VCaP (cell line): ENCODE measurements around the gene TMCO4.

Source experiments
- H3K27ac ChIP-seq: fragments of 450-650 bp; 2 replicates; pipeline ENCODE4 v1.5.1; 2017
- TF ChIP-seq, protein P1 (sequence below): fragments of 450-650 bp; conservative IDR thresholded peaks from 2 replicates; pipeline ENCODE4 v1.5.1; 2017; ENCODE audit warnings: mild to moderate bottlenecking, moderate library complexity

The TMCO4 gene

DNA sequence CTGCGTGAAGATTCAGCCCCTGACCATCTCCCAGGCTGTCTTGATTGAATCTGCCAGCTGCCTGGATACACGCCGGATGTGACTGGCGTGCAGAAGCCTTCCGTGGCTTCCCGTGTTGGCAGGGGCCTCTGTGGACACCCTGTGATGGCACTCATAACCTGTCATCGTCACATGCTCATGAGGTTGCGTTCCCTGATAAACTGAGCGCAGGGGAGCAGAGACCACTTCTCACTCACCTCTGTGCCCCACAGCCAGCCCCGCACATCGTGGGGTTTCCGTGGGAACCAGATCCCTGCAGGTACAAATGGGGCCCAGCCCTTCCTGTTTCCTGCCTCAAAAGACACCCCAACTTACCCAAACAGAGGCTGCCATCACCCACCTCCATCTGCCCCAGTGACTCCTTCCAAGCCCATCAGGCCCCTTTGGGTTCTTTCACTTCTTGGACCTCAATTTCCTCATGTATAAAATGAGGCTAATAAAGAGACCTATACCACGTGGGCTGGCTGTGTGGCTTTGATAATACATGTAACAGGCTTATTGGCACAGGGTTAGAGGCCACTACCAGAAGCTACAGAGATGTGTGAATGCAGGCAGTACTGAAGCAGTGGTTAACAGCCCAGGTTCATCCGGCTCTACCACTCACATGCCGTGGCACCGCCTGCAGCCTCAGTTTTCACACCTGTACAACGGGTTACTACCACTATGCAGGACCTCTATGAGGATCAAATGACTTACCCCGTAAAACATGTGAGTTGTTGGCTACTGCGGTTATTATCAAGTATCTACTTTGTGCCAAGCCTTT is 111.5 kb downstream of the TMCO4 start:
- TF ChIP-seq, protein P1, sequence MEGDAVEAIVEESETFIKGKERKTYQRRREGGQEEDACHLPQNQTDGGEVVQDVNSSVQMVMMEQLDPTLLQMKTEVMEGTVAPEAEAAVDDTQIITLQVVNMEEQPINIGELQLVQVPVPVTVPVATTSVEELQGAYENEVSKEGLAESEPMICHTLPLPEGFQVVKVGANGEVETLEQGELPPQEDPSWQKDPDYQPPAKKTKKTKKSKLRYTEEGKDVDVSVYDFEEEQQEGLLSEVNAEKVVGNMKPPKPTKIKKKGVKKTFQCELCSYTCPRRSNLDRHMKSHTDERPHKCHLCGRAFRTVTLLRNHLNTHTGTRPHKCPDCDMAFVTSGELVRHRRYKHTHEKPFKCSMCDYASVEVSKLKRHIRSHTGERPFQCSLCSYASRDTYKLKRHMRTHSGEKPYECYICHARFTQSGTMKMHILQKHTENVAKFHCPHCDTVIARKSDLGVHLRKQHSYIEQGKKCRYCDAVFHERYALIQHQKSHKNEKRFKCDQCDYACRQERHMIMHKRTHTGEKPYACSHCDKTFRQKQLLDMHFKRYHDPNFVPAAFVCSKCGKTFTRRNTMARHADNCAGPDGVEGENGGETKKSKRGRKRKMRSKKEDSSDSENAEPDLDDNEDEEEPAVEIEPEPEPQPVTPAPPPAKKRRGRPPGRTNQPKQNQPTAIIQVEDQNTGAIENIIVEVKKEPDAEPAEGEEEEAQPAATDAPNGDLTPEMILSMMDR = no peak
- H3K27ac ChIP-seq = no peak overlapping the region

DNA sequence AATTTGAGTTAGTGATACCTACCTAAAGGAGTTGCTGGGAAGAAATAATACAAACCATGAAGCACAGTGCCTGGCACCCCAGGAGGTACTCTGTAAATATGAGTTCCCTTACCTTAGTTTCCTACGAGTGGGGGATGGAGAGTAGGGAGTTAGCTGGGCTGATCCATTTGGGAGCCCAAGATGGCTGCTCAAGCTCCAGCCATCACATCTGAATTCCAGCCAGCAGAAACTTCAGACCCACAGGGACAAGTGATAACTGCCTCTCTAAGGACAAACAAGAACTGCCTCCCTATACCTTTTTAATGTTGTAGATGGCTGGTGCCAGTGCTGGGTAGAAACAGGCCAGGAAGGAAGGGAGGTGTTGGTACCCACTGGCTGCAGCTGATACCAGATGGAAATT is 112.3 kb downstream of the TMCO4 start:
- TF ChIP-seq, protein P1 = no peak
- no peak overlapping the region for H3K27ac ChIP-seq

DNA sequence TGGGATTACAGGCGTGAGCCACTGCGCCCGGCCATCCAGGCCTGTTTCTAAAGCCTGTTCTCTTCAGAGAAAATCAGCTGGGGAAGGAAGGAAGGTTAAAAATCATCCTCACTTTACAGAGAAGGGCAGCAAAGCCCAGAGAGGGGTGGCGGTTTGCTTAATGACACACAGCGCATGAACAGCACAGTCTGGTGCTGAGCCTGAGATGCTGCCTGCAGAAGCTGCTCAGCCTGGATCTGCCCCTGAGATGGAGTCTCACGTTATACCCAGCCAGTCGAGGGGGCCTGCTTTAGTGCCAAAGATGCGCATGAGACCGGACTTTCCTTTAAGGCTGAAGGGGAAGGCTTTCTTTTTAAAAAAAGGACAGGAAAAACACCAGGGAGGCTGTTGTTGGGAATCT is 113.7 kb downstream of the TMCO4 start:
- no peak overlapping the region for H3K27ac ChIP-seq
- TF ChIP-seq, protein P1 = no peak

DNA sequence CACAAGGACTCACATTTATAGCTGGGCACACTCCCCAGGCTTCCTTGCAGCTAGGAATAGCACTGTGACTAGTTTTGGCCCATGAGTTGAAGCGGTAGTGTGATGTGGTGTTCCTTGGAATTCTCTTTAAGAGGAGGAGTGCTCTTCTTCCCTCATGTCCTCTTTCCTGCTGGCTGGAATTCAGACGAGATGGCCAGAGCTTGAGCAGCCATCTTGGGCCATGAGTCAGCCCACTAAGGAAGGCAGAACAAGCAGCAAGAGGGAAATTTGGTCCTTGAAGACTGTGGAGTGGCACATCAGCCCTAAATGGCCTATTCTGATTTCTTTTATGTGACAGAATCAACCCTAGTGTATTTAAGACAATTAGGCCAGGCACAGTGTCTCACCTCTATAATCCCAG is 115.0 kb downstream of the TMCO4 start:
- TF ChIP-seq, protein P1 = no peak
- H3K27ac ChIP-seq = no peak overlapping the region

DNA sequence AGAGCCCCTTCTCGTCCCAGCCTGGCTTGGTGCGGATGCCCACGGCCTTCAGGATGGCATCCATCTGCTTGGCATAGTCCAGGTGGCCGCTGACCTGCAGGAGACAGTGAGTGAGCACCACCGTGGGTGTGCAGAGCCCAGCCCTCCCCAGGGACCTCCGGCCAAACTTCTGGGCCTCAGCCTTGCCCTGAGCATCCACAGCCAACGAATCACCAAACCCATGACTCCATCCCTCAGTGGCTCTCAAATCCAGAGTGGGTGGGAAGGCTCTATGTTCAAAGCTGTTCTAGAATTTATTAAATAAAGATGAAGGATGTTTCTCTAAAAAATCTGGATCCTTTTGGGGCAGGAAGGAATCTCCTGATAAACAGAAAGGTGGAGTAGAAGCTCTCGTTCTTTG is 116.4 kb downstream of the TMCO4 start:
- H3K27ac ChIP-seq = no peak overlapping the region
- TF ChIP-seq, protein P1 = no peak

DNA sequence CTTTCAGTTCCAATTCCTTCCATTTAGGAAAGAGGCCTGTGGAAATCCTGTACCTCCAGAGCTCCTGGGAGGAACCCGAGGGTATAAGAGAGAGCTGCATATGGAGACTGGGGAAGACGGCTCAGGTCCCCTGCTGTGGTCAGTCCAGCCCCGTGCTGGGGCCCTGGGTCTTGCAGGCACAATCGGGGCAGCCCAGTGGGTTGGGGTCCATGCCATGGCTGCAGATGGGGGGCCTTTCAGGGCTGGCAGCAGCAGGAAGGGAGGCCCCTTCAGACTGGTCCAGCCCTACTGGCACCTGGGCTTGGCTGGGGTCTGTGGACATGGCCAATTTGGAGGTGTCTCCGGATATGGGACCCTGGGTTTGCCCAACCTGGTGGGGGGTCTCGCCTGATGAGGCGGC is 116.8 kb downstream of the TMCO4 start:
- TF ChIP-seq, protein P1 = no peak
- no peak overlapping the region for H3K27ac ChIP-seq

DNA sequence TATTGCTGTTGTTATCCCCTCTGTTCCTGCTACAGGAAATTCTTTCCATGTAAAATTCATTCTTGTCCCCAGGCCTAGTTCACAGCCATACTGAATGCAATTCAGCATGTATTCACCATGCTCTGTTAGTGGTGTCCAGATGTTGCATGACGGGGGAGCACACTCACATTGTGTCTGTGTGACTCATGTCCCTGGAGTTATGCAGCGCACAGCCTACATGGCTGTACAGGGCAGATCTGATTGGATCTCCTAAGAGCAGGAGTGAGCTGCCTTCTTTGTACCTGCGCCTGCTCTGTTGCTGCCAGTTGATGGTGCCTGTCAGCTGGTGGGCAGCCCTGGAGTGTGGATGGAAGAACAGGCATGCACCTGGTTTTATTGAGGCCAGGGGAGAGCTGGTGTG is 117.5 kb downstream of the TMCO4 start:
- TF ChIP-seq, protein P1 = no peak
- no peak overlapping the region for H3K27ac ChIP-seq
